HEK293 (cell line): Measurements from ENCODE around the gene SAP30.

Experiments
- SP2 ChIP-seq: fragments of 450-650 bp; formaldehyde crosslinking; IDR thresholded peaks from 2 replicates; pipeline ENCODE4 v1.5.1; 2016; ENCODE audit warnings: missing biosample characterization, missing genetic modification characterization
- ZFP69B ChIP-seq: fragments of 450-650 bp; formaldehyde crosslinking; IDR thresholded peaks from 2 replicates; pipeline ENCODE4 v1.5.1; 2016; ENCODE audit warnings: missing biosample characterization, missing genetic modification characterization
- ZNF175 ChIP-seq: fragments of 450-650 bp; formaldehyde crosslinking; IDR thresholded peaks from 2 replicates; pipeline ENCODE4 v1.5.1; 2016; ENCODE audit warnings: missing biosample characterization, missing genetic modification characterization
- ZNF184 ChIP-seq: fragments of 450-650 bp; IDR thresholded peaks from 2 replicates; pipeline ENCODE4 v1.5.1; 2018; ENCODE audit warnings: missing biosample characterization, mild to moderate bottlenecking, missing genetic modification characterization
- ZNF274 ChIP-seq, 2 experiments: fragments of 200-500 bp in 1 of 2; fragments of 450-650 bp in 1 of 2; sonication (Bioruptor generic) in 1 of 2; formaldehyde crosslinking in 1 of 2; IDR thresholded peaks; 2 replicates each; pipeline versions ENCODE4 v1.5.1 to v1.6.1; 2014 to 2016; ENCODE audit warnings: borderline replicate concordance in 1 of 2, inconsistent platforms in 1 of 2, low read length in 1 of 2, missing biosample characterization in 1 of 2, missing genetic modification characterization in 1 of 2
- ZNF48 ChIP-seq: fragments of 450-650 bp; formaldehyde crosslinking; IDR thresholded peaks from 2 replicates; pipeline ENCODE4 v1.5.1; 2016; ENCODE audit warnings: missing biosample characterization, missing genetic modification characterization
- ZNF621 ChIP-seq: fragments of 450-650 bp; formaldehyde crosslinking; IDR thresholded peaks from 2 replicates; pipeline ENCODE4 v1.5.1; 2017; ENCODE audit warnings: missing biosample characterization, missing genetic modification characterization
- TF ChIP-seq, protein P1 (sequence below): fragments of 450-650 bp; formaldehyde crosslinking; IDR thresholded peaks from 2 replicates; pipeline ENCODE4 v1.5.1; 2016; ENCODE audit warnings: missing biosample characterization, missing genetic modification characterization
- TF ChIP-seq, protein P2 (sequence below): fragments of 450-650 bp; formaldehyde crosslinking; IDR thresholded peaks from 2 replicates; pipeline ENCODE4 v1.5.1; 2016; ENCODE audit warnings: missing biosample characterization, missing genetic modification characterization
- TF ChIP-seq, protein P3 (sequence below): fragments of 450-650 bp; formaldehyde crosslinking; IDR thresholded peaks from 2 replicates; pipeline ENCODE4 v1.5.1; 2016; ENCODE audit warnings: missing biosample characterization, missing genetic modification characterization
- TF ChIP-seq, protein P4 (sequence below): fragments of 450-650 bp; formaldehyde crosslinking; IDR thresholded peaks from 2 replicates; pipeline ENCODE4 v1.5.1; 2017; ENCODE audit warnings: missing biosample characterization, missing genetic modification characterization
- TF ChIP-seq, protein P5 (sequence below): fragments of 450-650 bp; formaldehyde crosslinking; IDR thresholded peaks from 2 replicates; pipeline ENCODE4 v1.5.1; 2016; ENCODE audit warnings: missing biosample characterization, missing genetic modification characterization
- TF ChIP-seq, protein P6 (sequence below): fragments of 450-650 bp; formaldehyde crosslinking; IDR thresholded peaks from 2 replicates; pipeline ENCODE4 v1.5.1; 2016; ENCODE audit warnings: missing biosample characterization, missing genetic modification characterization, low read depth
- TF ChIP-seq, protein P7 (sequence below): fragments of 450-650 bp; formaldehyde crosslinking; optimal IDR thresholded peaks from 2 replicates; pipeline ENCODE3; 2016; ENCODE audit warnings: missing biosample characterization, mild to moderate bottlenecking, missing genetic modification characterization

DNA sequence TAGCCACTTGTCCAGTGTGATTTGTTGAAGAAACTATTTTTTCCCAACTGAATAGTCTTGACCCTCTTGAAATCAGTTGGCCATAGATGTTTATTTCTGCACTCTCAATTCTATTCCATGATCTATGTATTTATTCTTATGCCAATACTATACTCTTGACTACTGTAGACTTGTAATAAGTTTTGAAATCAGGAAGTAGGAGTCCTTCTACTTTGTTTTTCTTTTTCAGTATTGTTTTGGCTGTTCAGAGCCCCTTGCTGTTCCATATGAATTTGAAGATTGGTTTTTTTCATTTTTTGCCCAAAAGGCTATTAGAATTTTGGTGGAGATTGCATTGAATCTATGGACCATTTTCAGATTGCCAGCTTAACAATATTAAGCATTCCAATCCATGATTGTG, 10.2 kb downstream of the SAP30 start:
- TF ChIP-seq, protein P1, sequence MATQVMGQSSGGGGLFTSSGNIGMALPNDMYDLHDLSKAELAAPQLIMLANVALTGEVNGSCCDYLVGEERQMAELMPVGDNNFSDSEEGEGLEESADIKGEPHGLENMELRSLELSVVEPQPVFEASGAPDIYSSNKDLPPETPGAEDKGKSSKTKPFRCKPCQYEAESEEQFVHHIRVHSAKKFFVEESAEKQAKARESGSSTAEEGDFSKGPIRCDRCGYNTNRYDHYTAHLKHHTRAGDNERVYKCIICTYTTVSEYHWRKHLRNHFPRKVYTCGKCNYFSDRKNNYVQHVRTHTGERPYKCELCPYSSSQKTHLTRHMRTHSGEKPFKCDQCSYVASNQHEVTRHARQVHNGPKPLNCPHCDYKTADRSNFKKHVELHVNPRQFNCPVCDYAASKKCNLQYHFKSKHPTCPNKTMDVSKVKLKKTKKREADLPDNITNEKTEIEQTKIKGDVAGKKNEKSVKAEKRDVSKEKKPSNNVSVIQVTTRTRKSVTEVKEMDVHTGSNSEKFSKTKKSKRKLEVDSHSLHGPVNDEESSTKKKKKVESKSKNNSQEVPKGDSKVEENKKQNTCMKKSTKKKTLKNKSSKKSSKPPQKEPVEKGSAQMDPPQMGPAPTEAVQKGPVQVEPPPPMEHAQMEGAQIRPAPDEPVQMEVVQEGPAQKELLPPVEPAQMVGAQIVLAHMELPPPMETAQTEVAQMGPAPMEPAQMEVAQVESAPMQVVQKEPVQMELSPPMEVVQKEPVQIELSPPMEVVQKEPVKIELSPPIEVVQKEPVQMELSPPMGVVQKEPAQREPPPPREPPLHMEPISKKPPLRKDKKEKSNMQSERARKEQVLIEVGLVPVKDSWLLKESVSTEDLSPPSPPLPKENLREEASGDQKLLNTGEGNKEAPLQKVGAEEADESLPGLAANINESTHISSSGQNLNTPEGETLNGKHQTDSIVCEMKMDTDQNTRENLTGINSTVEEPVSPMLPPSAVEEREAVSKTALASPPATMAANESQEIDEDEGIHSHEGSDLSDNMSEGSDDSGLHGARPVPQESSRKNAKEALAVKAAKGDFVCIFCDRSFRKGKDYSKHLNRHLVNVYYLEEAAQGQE (tag by site-specific recombination), result no peak
- TF ChIP-seq, protein P2, sequence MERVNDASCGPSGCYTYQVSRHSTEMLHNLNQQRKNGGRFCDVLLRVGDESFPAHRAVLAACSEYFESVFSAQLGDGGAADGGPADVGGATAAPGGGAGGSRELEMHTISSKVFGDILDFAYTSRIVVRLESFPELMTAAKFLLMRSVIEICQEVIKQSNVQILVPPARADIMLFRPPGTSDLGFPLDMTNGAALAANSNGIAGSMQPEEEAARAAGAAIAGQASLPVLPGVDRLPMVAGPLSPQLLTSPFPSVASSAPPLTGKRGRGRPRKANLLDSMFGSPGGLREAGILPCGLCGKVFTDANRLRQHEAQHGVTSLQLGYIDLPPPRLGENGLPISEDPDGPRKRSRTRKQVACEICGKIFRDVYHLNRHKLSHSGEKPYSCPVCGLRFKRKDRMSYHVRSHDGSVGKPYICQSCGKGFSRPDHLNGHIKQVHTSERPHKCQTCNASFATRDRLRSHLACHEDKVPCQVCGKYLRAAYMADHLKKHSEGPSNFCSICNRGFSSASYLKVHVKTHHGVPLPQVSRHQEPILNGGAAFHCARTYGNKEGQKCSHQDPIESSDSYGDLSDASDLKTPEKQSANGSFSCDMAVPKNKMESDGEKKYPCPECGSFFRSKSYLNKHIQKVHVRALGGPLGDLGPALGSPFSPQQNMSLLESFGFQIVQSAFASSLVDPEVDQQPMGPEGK (tag by site-specific recombination), result no peak
- TF ChIP-seq, protein P3, sequence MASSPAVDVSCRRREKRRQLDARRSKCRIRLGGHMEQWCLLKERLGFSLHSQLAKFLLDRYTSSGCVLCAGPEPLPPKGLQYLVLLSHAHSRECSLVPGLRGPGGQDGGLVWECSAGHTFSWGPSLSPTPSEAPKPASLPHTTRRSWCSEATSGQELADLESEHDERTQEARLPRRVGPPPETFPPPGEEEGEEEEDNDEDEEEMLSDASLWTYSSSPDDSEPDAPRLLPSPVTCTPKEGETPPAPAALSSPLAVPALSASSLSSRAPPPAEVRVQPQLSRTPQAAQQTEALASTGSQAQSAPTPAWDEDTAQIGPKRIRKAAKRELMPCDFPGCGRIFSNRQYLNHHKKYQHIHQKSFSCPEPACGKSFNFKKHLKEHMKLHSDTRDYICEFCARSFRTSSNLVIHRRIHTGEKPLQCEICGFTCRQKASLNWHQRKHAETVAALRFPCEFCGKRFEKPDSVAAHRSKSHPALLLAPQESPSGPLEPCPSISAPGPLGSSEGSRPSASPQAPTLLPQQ (tag by site-specific recombination), result no peak
- TF ChIP-seq, protein P4, sequence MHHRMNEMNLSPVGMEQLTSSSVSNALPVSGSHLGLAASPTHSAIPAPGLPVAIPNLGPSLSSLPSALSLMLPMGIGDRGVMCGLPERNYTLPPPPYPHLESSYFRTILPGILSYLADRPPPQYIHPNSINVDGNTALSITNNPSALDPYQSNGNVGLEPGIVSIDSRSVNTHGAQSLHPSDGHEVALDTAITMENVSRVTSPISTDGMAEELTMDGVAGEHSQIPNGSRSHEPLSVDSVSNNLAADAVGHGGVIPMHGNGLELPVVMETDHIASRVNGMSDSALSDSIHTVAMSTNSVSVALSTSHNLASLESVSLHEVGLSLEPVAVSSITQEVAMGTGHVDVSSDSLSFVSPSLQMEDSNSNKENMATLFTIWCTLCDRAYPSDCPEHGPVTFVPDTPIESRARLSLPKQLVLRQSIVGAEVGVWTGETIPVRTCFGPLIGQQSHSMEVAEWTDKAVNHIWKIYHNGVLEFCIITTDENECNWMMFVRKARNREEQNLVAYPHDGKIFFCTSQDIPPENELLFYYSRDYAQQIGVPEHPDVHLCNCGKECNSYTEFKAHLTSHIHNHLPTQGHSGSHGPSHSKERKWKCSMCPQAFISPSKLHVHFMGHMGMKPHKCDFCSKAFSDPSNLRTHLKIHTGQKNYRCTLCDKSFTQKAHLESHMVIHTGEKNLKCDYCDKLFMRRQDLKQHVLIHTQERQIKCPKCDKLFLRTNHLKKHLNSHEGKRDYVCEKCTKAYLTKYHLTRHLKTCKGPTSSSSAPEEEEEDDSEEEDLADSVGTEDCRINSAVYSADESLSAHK, result no peak
- TF ChIP-seq ZNF175, result no peak
- TF ChIP-seq, protein P5, sequence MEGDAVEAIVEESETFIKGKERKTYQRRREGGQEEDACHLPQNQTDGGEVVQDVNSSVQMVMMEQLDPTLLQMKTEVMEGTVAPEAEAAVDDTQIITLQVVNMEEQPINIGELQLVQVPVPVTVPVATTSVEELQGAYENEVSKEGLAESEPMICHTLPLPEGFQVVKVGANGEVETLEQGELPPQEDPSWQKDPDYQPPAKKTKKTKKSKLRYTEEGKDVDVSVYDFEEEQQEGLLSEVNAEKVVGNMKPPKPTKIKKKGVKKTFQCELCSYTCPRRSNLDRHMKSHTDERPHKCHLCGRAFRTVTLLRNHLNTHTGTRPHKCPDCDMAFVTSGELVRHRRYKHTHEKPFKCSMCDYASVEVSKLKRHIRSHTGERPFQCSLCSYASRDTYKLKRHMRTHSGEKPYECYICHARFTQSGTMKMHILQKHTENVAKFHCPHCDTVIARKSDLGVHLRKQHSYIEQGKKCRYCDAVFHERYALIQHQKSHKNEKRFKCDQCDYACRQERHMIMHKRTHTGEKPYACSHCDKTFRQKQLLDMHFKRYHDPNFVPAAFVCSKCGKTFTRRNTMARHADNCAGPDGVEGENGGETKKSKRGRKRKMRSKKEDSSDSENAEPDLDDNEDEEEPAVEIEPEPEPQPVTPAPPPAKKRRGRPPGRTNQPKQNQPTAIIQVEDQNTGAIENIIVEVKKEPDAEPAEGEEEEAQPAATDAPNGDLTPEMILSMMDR, result no peak
- TF ChIP-seq, protein P6, sequence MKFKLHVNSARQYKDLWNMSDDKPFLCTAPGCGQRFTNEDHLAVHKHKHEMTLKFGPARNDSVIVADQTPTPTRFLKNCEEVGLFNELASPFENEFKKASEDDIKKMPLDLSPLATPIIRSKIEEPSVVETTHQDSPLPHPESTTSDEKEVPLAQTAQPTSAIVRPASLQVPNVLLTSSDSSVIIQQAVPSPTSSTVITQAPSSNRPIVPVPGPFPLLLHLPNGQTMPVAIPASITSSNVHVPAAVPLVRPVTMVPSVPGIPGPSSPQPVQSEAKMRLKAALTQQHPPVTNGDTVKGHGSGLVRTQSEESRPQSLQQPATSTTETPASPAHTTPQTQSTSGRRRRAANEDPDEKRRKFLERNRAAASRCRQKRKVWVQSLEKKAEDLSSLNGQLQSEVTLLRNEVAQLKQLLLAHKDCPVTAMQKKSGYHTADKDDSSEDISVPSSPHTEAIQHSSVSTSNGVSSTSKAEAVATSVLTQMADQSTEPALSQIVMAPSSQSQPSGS (tag by site-specific recombination), result no peak
- TF ChIP-seq, protein P7, sequence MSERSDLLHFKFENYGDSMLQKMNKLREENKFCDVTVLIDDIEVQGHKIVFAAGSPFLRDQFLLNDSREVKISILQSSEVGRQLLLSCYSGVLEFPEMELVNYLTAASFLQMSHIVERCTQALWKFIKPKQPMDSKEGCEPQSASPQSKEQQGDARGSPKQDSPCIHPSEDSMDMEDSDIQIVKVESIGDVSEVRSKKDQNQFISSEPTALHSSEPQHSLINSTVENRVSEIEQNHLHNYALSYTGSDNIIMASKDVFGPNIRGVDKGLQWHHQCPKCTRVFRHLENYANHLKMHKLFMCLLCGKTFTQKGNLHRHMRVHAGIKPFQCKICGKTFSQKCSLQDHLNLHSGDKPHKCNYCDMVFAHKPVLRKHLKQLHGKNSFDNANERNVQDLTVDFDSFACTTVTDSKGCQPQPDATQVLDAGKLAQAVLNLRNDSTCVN (tag by site-specific recombination), result no peak
- TF ChIP-seq SP2 (tag by site-specific recombination), result no peak
- TF ChIP-seq ZNF48, result no peak
- no peak for TF ChIP-seq ZNF621 (tag by site-specific recombination)
- no peak for TF ChIP-seq ZNF274 (IDR thresholded peaks at IDR 0.05; ENCODE audit: low read length)
- TF ChIP-seq ZNF274 (tag by site-specific recombination; IDR thresholded peaks at IDR 0.05; ENCODE audit: borderline replicate concordance), result no peak
- TF ChIP-seq ZNF184 (tag by site-specific recombination), result no peak
- no peak for TF ChIP-seq ZFP69B (tag by site-specific recombination)
